ENCODE measurements around the gene DOCK1.

The DOCK1 gene

GRCh38 chr10:127411062-127411461 is 505.8 kb downstream of the DOCK1 start:
- Histone ChIP-seq H3K4me1 (ENCODE audit: low read length) (no peaks in the 10 kb centered on the region), H3K4me3 (ENCODE audit: low read length) (no peak overlapping the region), H3K9me2 (replicated peaks; ENCODE audit: insufficient read depth, low read length) (no peaks in the 10 kb centered on the region)

GRCh38 chr10:127413326-127413725 is 508.1 kb downstream of the DOCK1 start:
- no peaks in the 10 kb centered on the region for H3K9me3 ChIP-seq (replicated peaks; ENCODE audit: insufficient read depth, low read length)
- H3K36me3 ChIP-seq (replicated peaks; ENCODE audit: insufficient read depth, low read length): no peaks in the 10 kb centered on the region
- no peak overlapping the region for H3K9ac ChIP-seq (ENCODE audit: low read length)
- H3K9me2 ChIP-seq (replicated peaks; ENCODE audit: insufficient read depth, low read length): no peaks in the 10 kb centered on the region
- H3K4me1 ChIP-seq (ENCODE audit: low read length): no peaks in the 10 kb centered on the region
- H2AFZ ChIP-seq (ENCODE audit: low read length): no peak overlapping the region
- no peak overlapping the region for H3K27ac ChIP-seq (ENCODE audit: low read length)
- H3K79me2 ChIP-seq (ENCODE audit: low read length): no peaks in the 10 kb centered on the region
- H3K4me2 ChIP-seq (ENCODE audit: low read depth, low read length): no peak overlapping the region
- H3K4me3 ChIP-seq (ENCODE audit: low read length): no peak overlapping the region
- no peaks in the 10 kb centered on the region for H3F3A ChIP-seq (ENCODE audit: insufficient read depth, low read length)
- no peak for DNase-seq
- peaks cover 26% of the 10 kb centered on the region for H3K27me3 ChIP-seq (replicated peaks; ENCODE audit: insufficient read depth, low read length)
- H4K20me1 ChIP-seq (ENCODE audit: insufficient read depth, low read length): no peaks in the 10 kb centered on the region
- TF ChIP-seq EZH2 (optimal IDR thresholded peaks at IDR 0.05; ENCODE audit: low read depth, low read length): no peak
- TF ChIP-seq CTCF (IDR thresholded peaks at IDR 0.05; ENCODE audit: low read length): no peak
- TF ChIP-seq EZH2phosphoT487 (IDR thresholded peaks at IDR 0.05; ENCODE audit: low read length): no peak

More at GRCh38 chr10:127411062-127411461, 505.8 kb downstream of the DOCK1 start:
- H2AFZ ChIP-seq (ENCODE audit: low read length): no peak overlapping the region
- no peaks in the 10 kb centered on the region for H3K36me3 ChIP-seq (replicated peaks; ENCODE audit: insufficient read depth, low read length)
- H3K4me2 ChIP-seq (ENCODE audit: low read depth, low read length): no peak overlapping the region
- H3K27ac ChIP-seq (ENCODE audit: low read length): no peak overlapping the region
- H3K9ac ChIP-seq (ENCODE audit: low read length): no peak overlapping the region
- H3K79me2 ChIP-seq (ENCODE audit: low read length): no peaks in the 10 kb centered on the region
- no peak for DNase-seq
- H3K9me3 ChIP-seq (replicated peaks; ENCODE audit: insufficient read depth, low read length): no peaks in the 10 kb centered on the region
- H3F3A ChIP-seq (ENCODE audit: insufficient read depth, low read length): no peaks in the 10 kb centered on the region
- H4K20me1 ChIP-seq (ENCODE audit: insufficient read depth, low read length): no peaks in the 10 kb centered on the region
- TF ChIP-seq EZH2 (optimal IDR thresholded peaks at IDR 0.05; ENCODE audit: low read depth, low read length): no peak
- TF ChIP-seq EZH2phosphoT487 (IDR thresholded peaks at IDR 0.05; ENCODE audit: low read length): no peak
- no peak for TF ChIP-seq CTCF (IDR thresholded peaks at IDR 0.05; ENCODE audit: low read length)
- H3K27me3 ChIP-seq (replicated peaks; ENCODE audit: insufficient read depth, low read length): peaks cover 32% of the 10 kb centered on the region

- no peaks in the 10 kb centered on the region for H4K20me1 ChIP-seq (ENCODE audit: insufficient read depth, low read length)
- H3K79me2 ChIP-seq (ENCODE audit: low read length): no peaks in the 10 kb centered on the region
- H3K9me3 ChIP-seq (replicated peaks; ENCODE audit: insufficient read depth, low read length): no peaks in the 10 kb centered on the region
- H3F3A ChIP-seq (ENCODE audit: insufficient read depth, low read length): no peaks in the 10 kb centered on the region
- no peaks in the 10 kb centered on the region for H3K4me1 ChIP-seq (ENCODE audit: low read length)
- no peak overlapping the region for H3K27ac ChIP-seq (ENCODE audit: low read length)
- H3K9ac ChIP-seq (ENCODE audit: low read length): no peak overlapping the region
- H3K27me3 ChIP-seq (replicated peaks; ENCODE audit: insufficient read depth, low read length): peaks cover 20% of the 10 kb centered on the region
- H2AFZ ChIP-seq (ENCODE audit: low read length): no peak overlapping the region
- H3K9me2 ChIP-seq (replicated peaks; ENCODE audit: insufficient read depth, low read length): no peaks in the 10 kb centered on the region
- TF ChIP-seq EZH2 (optimal IDR thresholded peaks at IDR 0.05; ENCODE audit: low read depth, low read length) (no peak), CTCF (IDR thresholded peaks at IDR 0.05; ENCODE audit: low read length) (no peak), EZH2phosphoT487 (IDR thresholded peaks at IDR 0.05; ENCODE audit: low read length) (no peak)
- no peaks in the 10 kb centered on the region for H3K36me3 ChIP-seq (replicated peaks; ENCODE audit: insufficient read depth, low read length)
- H3K4me3 ChIP-seq (ENCODE audit: low read length): no peak overlapping the region
- no peak for DNase-seq
- H3K4me2 ChIP-seq (ENCODE audit: low read depth, low read length): no peak overlapping the region
Observed at GRCh38 chr10:127414024-127414423, 508.8 kb downstream of the DOCK1 start.

Data from MM.1S (cell line).